ENCODE results near the gene ZNF319.
A peak's percentile ranks its signal among the peaks of the same experiment; 100 is the strongest.
"Not testable (repeated sequence)": the region's sequence is repeated elsewhere in the genome, so short reads cannot be mapped to it uniquely, and the experiment has no call there.

The ZNF319 gene

DNA sequence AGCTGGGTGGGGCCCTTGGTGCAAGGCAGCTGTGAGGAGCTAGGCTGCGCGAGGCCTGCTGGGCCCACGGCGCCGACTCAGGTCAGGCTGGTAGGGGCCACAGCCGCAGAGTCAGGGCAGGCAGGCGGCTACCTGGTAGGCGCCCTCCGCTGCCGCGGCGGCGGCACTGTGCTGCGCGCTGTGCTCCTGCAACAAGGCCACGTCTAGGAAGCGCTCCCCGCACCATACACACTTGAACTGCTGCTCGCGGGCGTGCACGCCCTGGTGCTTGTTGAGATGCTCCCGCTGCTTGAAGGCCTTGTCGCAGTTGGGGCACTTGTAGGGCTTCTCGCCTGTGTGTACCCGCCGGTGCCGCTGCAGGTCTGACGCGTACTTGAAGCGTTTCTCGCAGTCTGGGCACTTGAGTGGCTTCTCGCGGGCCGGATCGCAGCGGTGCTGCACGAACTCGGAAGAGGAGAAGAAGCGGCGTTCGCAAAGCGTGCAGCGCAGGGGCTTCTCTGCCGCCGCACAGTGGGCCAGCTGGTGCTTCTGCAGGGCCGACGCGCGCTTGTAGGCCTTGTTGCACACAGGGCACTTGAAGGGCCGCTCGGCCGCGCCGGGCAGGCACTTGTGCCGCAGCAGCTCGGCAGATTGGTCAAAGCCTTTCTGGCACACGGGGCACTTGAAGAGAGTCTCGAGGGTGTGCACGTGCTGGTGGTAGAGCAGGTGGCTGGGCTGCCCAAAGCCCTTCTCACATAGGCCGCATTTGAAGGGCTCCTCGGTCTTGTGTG is 3.9 kb downstream of the ZNF319 start:
- no peak for DNase-seq

GRCh38 chr16:57995721-57996405 is 4.6 kb downstream of the ZNF319 start:
- DNase-seq = no peak

DNA sequence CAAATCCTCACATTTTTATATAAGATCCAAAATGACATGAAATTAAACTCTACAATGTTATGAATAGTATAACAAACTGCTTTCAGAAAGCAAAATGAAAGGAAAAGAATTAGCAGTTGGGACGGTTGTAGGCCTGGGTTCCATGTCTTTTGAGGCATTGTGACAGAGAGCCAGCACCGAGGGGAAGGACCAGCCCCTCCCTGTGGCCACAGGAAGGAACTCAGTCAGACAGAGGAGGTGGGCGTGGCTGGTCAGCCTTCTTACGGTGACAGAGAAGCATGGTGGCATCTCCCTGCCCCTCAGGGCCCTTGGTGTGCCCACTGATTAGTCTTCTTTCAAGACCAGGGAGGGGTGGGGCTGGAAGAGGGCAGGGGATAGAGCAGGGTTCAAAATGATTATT is 5.7 kb downstream of the ZNF319 start:
- peak; percentile 40 for DNase-seq

GRCh38 chr16:57994361-57994760 is 6.1 kb downstream of the ZNF319 start:
- no peak for DNase-seq

- no peak for DNase-seq
Measured at GRCh38 chr16:57993897-57994296, 6.6 kb downstream of the ZNF319 start.

DNA sequence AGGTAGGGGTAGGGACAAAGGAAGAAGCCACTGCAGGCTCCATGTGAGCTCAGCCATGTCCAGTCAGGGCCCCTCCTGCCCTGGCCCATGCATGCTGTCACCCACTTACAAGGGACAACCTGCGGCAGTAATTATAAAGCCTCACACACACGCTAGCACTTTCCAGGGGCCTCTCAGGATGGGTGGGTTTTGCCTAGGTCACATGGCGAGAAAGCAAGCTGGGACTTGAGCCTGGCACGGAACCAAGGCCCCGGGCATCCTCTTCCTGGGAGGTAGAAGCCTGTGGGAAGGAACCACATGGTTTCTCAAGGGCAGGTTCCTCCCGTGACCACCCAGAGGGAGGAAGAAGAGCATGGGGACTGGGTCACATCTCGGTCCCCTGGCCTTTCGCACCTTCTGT is 7.0 kb downstream of the ZNF319 start:
- DNase-seq = no peak

DNA sequence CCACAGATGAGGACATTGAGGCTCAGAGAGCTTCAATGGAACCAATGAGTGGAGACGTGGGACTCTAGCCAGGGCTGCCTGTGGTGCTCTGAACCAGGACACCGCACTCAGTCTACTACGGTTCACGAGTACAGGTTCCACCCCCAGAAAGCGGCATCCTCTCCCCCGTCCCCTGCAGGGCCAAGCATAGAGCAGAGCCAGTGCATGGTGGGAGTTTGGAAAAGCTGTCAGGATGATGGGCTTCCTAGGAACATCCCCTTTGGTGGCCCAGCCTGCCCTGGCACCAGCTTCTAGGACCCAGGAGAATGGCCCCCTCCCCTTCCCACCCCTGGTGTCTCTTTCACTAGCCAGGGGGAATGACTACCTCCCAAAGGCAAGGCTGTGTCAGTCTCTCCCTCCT is 8.4 kb downstream of the ZNF319 start:
- DNase-seq = no peak

DNA sequence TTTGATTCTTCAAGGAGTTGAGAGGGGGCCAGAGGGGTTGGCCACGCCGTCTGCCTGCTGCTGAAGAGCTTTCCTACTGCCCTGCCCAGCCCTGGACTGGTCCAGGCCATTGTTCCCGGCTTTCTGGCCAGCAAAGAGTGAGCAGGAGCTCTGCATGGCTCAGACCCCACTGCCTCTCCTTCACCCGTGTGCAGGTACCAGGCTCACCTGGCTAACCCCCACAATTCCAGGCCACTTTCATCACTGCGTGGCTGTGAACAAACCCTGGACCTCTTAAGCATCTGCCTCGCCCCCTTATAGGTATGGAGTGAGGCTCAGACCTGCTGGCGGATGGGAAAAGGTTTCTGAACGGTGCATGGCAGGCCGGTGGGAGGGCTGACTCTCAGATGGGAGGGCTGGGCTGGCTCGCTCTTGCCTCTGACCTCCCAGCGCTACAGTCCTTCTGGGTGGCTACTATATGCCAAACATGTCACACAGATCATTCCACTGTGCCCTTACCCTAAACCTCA is 8.9 kb downstream of the ZNF319 start:
- DNase-seq = no peak

GRCh38 chr16:57988929-57989328 is 11.5 kb downstream of the ZNF319 start:
- peak; percentile 13 for DNase-seq

DNA sequence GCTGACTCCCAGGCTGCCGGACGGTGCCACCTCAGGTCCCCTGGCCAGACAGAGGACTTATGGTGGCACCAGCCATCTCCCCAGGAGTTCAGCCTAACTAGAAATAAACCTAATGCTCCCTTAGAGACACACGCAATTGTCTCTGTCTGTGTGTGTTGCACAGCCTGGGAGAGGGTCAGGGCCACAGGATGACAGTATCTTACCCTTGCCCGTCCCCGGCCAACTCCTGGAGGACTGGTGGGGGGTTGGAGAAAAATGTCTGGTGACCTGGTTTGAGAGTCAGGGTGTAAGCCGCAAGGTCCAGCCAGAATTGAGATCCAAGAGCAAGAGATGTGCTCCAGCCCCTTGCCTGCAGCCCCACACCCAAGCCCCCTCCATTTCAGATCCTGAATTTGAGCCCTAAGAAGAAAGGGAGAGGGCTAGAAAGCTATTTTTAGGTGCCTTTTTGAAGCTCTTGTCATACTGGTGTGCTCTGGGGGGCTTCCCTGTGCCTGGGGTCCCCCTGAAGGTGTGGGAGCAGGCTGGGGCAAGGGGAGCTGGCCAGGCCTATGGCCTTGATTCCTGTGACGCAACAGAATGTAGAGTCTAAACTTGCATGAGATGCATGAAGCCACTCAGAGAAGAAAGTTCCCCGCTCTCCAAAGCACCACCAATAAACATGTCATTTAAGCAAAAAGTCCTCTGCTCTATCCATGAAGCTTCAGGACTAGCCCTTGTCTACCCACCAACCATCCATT is 12.9 kb downstream of the ZNF319 start:
- no peak for DNase-seq

DNA sequence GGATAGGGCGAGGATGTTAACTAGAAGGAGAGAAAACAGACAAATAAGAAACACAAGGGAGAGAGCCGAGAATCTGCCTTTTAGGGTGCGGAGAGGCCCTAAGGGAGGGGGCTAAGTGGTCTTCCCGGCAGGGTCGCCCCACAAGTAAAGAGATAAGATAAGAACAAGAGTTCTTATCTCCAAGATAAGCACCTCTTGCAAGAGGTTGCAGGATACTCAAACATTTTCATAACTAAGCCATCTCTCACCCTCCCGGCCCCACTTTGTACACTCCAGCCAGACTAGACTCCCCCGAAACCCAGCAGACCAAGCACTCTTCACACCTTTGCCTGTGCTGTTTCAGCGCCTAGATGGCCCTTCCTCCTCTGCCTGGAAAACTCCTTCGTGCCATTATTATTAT is 14.3 kb downstream of the ZNF319 start:
- DNase-seq = no peak

DNA sequence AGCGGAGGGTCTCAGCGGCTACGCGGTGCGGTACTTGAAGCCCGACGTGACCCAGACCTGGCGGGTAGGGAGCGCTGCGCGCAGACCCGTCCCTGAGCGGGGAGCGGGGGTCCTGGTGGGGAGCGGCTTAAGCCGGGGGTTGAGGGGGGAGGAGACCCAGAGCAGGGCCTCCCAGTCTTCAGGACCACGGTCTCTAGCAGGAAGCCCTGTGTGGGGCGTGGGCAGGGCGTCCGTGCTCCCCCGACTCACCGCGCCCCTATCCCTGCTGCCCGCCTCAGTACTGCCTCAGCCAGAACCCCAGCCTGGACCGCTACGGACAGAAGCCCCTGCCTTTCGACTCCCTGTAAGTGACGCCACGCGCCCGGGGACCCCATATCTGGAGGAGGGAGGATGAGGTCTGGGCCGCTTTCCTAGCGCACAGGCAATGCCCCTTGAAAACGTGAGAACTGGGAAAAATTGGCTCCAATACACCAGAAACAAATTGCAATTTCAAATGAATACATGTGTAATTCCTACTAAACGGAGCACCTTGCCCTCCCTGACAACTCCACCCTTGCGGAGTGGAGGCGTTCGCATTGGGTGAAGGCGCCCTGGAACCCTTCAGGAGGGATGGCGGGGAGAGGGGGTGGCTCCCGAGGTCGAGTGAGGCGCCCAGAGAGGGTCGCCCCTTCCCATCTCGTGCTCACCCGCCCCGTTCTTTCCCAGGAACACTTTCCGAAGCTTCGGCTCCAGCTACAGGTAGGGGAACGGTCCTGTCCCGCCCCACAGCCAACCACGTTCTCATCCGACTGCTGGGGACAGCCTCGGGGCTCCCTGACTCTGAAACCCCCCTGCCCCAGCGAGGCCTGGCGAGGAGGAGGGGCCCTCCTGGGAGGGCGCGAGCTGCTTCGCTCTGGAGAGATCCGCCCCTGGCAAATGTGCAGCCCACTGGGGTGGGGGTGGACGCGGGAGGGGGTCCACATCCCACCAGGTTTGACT is 15.0 kb downstream of the ZNF319 start:
- no peak for DNase-seq

DNA sequence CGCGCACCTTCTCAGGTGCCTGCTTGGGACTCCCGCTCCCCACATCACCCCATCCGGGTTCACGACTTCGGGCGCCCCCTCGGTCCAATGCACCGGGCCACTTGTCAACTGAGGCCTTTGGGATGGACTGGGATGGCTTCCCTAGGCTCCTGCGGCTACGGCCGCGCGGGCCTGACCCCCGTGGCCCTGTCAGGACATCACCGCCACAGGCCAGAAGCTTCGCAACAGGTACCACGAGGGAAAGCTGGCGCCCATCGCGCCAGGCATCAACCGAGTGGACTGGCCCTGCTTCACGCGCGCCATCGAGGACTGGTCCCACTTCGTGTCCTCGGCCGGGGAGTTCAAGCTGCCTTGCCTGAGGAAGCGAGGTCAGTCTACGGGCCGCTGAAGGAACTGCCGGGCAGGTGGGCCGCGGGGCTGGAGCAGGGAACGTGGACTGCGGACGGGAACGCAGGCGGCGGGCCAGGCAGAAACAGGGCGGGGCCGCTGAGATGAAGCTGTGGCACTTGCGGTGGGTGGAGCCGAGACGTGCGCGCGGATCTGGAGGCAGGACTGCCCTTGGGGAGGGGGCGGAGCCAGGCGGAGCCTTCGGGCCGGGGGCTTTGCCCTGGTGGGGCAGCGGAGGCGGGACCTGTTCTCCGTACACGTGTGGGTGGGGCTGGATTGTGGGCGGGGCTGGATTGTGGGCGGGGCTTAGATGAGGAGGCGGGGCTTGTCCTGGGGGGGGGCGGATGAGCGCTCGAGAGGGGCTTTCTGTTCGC is 15.8 kb downstream of the ZNF319 start:
- DNase-seq = peak; percentile 92

DNA sequence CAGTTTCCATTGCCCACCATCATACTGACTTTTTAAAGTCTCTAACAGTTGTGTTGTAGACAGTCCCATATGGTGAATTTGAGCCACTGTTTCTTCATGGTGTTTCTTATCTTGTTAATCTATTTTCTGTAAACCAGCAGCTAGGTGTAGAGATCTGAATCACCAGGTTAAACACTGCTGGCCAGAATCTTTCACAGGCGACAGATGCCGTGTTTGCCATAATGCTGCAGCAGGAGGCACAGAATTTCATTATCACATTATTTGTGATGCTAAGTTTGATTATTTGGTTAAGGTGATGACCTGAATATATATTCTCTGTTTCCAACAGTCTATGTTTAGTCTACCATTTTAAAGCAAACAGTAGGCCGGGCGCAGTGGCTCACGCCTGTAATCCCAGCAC is 18.1 kb downstream of the ZNF319 start:
- DNase-seq = no peak

DNA sequence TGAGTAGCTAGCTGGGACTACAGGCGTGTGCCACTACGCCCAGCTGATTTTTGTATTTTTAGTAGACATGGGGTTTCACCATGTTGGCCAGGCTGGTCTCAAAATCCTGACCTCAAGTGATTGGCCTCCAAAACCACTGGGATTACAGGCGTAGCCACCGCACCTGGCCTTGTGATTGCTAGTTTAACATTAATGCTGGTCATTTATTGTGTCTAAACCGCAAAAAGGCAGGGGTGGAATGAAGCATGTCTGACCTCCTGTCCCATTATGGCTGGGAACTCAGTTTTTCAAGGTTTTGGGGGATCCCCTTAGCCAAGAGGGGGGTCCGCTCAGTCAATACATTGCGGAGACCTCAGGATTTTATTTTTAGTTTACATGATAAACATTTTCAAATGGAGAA is 18.8 kb downstream of the ZNF319 start:
- no peak for DNase-seq

DNA sequence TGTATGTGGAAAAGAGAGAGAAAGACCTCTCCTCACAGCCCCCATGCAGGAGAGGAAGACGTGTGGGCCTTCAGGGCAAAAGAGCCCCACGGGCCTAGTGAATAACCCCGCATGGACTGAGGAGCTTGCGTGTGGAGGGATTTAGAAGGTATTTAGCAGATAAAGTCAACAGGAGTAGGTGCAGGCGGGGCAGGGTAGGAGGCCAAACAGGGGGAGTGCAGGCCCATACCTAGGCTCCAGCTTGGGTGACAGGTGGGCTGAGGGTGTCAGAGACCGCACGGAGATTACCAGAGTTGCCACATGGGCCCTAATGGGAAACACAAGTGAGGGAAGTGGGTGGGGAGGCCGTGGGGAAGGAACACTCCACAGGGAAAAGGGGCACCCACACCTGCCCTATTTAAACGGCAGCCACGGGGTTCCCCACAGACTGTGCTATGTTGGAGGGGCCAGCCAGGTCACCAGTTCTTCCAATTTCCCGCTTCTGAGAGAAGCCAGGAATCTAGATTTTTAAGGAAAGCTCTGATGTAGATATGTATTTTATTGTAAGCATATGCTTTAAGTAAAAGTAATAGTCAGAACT is 21.4 kb downstream of the ZNF319 start:
- DNase-seq = no peak

DNA sequence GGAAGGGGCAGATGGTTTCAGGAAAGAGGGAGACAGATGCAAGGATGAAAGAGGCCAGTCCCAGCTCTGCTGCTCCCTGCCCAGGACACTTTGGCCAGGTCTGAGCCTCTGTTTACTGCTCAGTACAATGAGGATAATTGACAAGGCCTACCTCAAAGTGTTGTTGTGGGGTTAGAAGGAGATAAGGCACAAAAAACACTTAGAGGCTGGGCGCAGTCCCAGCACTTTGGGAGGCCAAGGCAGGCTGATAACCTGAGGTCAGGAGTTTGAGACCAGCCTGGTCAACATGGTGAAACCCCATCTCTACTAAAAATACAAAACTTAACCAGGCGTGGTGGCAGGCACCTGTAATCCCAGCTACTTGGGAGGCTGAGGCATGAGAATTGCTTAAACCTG is 22.4 kb downstream of the ZNF319 start:
- not testable (repeated sequence) for DNase-seq

DNA sequence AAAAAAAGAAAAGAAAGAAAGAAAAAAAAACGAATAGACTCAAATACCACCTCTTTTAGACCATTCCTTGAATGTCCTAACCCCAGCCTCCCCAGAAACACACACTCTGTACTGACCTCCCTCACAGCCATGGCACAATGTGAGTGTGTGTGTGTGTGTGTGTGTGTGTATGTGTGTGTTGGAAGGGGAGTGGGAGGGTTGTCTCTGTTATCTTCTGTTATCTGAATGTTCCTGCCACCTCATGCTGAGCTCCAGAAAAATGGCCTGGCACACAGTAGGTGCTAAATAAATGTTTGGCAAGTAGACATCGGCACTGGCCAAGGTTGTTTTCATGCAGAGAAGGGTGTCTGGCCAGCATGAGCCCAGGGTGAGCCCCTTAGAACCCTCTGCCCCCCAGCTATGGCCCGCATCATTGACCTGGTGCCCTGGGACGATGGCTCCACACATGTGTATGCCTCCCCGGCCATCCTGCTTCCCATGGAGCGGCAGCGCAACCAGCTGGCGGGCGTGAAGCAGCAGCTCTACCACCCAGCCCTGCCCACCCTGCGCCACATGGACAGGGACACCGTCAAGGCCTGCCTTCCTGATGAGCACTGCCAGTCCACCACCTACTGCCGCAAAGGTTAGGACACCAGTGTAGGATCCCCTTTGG is 22.9 kb downstream of the ZNF319 start:
- no peak for DNase-seq

- DNase-seq = no peak
Measured at GRCh38 chr16:57976331-57976796, 24.1 kb downstream of the ZNF319 start.

GRCh38 chr16:57972306-57972705 is 28.2 kb downstream of the ZNF319 start:
- DNase-seq = no peak

DNA sequence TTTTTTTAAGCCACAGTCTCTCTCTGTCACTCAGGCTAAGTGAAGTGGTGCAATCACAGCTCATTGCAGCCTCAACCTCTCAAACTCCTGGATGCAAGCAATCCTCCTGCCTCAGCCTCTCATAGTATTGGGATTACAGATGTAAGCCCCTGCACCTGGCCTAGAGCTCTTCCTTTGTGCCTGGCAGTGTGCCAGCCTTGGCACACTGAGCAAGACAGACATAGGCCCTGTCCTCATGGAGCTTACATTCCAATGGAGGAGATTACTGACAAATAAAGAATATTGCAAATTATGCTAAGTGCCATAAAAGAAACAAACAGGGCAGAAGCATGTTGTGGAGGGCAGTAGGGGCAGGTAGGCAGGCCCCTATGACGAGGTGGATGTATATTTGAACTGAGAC is 28.6 kb downstream of the ZNF319 start:
- no peak for DNase-seq
